ENCODE measurements around the gene ATAD3C.
"Not testable (repeated sequence)": the region's sequence is repeated elsewhere in the genome, so short reads cannot be mapped to it uniquely, and the experiment has no call there.

ATAD3C gene

GRCh38 chr1:1419363-1419812, 30.1 kb upstream of the ATAD3C start:
- no peak for DNase-seq

- DNase-seq: no peak
Measured at GRCh38 chr1:1419813-1420653, 29.5 kb upstream of the ATAD3C start.

- no peak for DNase-seq
Measured at GRCh38 chr1:1420654-1421141, 28.8 kb upstream of the ATAD3C start.

GRCh38 chr1:1421147-1421906, 28.2 kb upstream of the ATAD3C start, which contains the start of gene ANKRD65:
TSS of gene ANKRD65 (minus strand) at chr1:1421276. CDS start at chr1:1421005, 271 bp downstream.
- DNase-seq: no peak

- DNase-seq: no peak
Measured at GRCh38 chr1:1421907-1422464, 27.5 kb upstream of the ATAD3C start.

GRCh38 chr1:1422465-1423244, 26.8 kb upstream of the ATAD3C start:
- DNase-seq: no peak

GRCh38 chr1:1423245-1423597, 26.3 kb upstream of the ATAD3C start:
- DNase-seq: no peak

- no peak for DNase-seq
Measured at GRCh38 chr1:1424707-1425106, 24.8 kb upstream of the ATAD3C start.

GRCh38 chr1:1425426-1425752, 24.1 kb upstream of the ATAD3C start:
- DNase-seq: no peak

- DNase-seq: no peak
Measured at GRCh38 chr1:1425753-1426495, 23.6 kb upstream of the ATAD3C start.

GRCh38 chr1:1426496-1427105, 22.9 kb upstream of the ATAD3C start:
- no peak for DNase-seq

- DNase-seq: no peak
Measured at GRCh38 chr1:1427106-1427819, 22.2 kb upstream of the ATAD3C start.

- DNase-seq: no peak
Measured at GRCh38 chr1:1427820-1428148, 21.7 kb upstream of the ATAD3C start.

- DNase-seq: no peak
Measured at GRCh38 chr1:1428174-1428573, 21.3 kb upstream of the ATAD3C start.

- not testable (repeated sequence) for DNase-seq
Measured at GRCh38 chr1:1428967-1429366, 20.5 kb upstream of the ATAD3C start.

- DNase-seq: no peak
Measured at GRCh38 chr1:1429671-1430073, 19.8 kb upstream of the ATAD3C start.

- no peak for DNase-seq
Measured at GRCh38 chr1:1430114-1430982, 19.1 kb upstream of the ATAD3C start.

- no peak for DNase-seq
Measured at GRCh38 chr1:1430992-1431844, 18.3 kb upstream of the ATAD3C start.

- no peak for DNase-seq
Measured at GRCh38 chr1:1431845-1432273, 17.6 kb upstream of the ATAD3C start.

Data from CD4-positive, alpha-beta T cell treated with Interferon alpha-2 for 1 hour (primary cell).